Stomach (tissue), 9 donors: ENCODE results near the gene BICRA. TPM values are rescaled to one million over a fixed set of nuclear protein-coding genes. Genes with fewer than 3 reads are reported as not detected.

Experiments
- DNase-seq, 2 donors: peaks; one replicate each; pipeline versions ENCODE4 v3.0.0 to v3.0.0-alpha.2; 2013 to 2019
- H3K27ac ChIP-seq, 5 donors: fragments of 200-600 bp in 4 of 5; sonication (generic) in 4 of 5; one replicate each; pipeline ENCODE4 v1.5.1; 2013 to 2019; ENCODE audit warnings: mild to moderate bottlenecking in 1 of 5, moderate library complexity in 1 of 5
- H3K27me3 ChIP-seq, 3 donors: fragments of 200-600 bp; sonication (generic); one replicate each; pipeline ENCODE4 v1.5.1; 2017 to 2019; ENCODE audit warnings: mixed run types in 1 of 3
- H3K36me3 ChIP-seq, 4 donors: fragments of 200-600 bp; sonication (generic); 1 replicate in 3 of 4; 2 replicates in 1 of 4; pipeline ENCODE4 v1.5.1; 2016 to 2019
- H3K4me1 ChIP-seq, 4 donors: fragments of 200-600 bp; sonication (generic); one replicate each; pipeline ENCODE4 v1.5.1; 2016 to 2019
- H3K4me3 ChIP-seq, 4 donors: fragments of 200-600 bp; sonication (generic) in 3 of 4; one replicate each; pipeline ENCODE4 v1.5.1; 2016 to 2019; ENCODE audit warnings: mild to moderate bottlenecking in 1 of 4
- H3K9me3 ChIP-seq, 4 donors: fragments of 200-600 bp; sonication (generic); one replicate each; pipeline ENCODE4 v1.5.1; 2016 to 2019
- CTCF ChIP-seq, 7 experiments: fragments of 450-650 bp in 4 of 7; fragments of 200-600 bp in 3 of 7; sonication (generic) in 3 of 7; IDR thresholded peaks; one replicate each; pipeline ENCODE4 v1.5.1; 2016 to 2019; ENCODE audit warnings: antibody characterized with exemption in 7 of 7, control low read depth in 2 of 7, mild to moderate bottlenecking in 1 of 7
- EP300 ChIP-seq: sonication (generic); formaldehyde crosslinking; IDR thresholded peaks from one replicate; pipeline ENCODE4 v1.6.1; 2017; ENCODE audit warnings: antibody characterized with exemption
- POLR2A ChIP-seq, 4 donors: fragments of 450-650 bp; IDR thresholded peaks; one replicate each; pipeline ENCODE4 v1.6.1; 2016; ENCODE audit warnings: antibody characterized with exemption in 4 of 4, control low read depth in 2 of 4, mild to moderate bottlenecking in 1 of 4, moderate library complexity in 1 of 4
- POLR2AphosphoS5 ChIP-seq, 3 donors: sonication (generic); formaldehyde crosslinking; IDR thresholded peaks; one replicate each; pipeline ENCODE4 v1.6.1; 2016; ENCODE audit warnings: antibody characterized with exemption in 3 of 3
- WGBS, 5 donors: extraction: QIAGEN DNeasy Blood & Tissue Kit in 3 of 5; methylation state at CpG; one replicate each; pipeline versions ENCODE4 v1.1.5 to v1.1.7; 2013 to 2018; 5-methylcytosine and 5-hydroxymethylcytosine counted together
- intact Hi-C: fragments of 100-400 bp; cut with DNase I; formaldehyde crosslinking; loops from one replicate; pipeline ENCODE4 v1.15.1; 2023; ENCODE audit warnings: low total_unique reads
- polyA plus RNA-seq, 3 donors: library from polyadenylated mRNA; stranded (reverse); fragments of 200-250 nt; gene quantifications; one replicate each; pipeline ENCODE4 v1.2.3, GENCODE V29; 2013
- total RNA-seq, 5 donors: library from RNA; depleted of rRNA; stranded (reverse); fragments of >200 nt; gene quantifications; one replicate each; pipeline versions ENCODE4 v1.1.0 to v1.2.3, GENCODE V29; 2014 to 2016
- donor health status: healthy with polysubstance abuse.
- donor health status: Bipolar disorder and iron deficiency.
- donor health status: healthy.

The BICRA gene
- total and polyA plus RNA-seq, 8 donors, result 2.7 to 13.4 (median 9.5) TPM

DNA sequence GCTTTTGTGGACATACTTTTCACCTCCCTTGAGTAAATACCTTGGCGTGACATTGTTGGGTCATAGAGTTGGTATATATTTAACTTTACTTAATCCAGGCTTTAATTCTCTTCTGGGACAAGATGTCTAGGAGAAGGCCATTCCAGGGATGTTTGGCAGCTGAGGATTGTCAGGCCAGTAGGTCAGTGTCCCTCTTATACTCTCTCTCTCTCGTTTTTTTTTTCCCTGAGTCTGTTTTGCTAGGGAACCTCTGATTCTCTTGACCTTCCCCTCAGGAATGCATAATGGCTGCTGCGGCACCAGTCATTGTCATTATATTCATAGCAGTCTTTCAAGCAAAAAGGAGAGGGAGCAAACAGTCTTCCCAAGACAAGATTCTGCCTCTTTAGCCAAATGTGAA is 48.8 kb downstream of the BICRA start:
- H3K27me3 ChIP-seq, result no peaks in the 10 kb centered on the region
- peaks cover 0 to 7% (median 3%) of the 10 kb centered on the region in 4 donors for H3K36me3 ChIP-seq
- TF ChIP-seq POLR2AphosphoS5 (IDR thresholded peaks at IDR 0.05) (no peak), CTCF (IDR thresholded peaks at IDR 0.05) (no peak), POLR2A (IDR thresholded peaks at IDR 0.05) (no peak), EP300 (no peak)
- DNase-seq, result no peak
- peaks cover 35 to 63% (median 50%) of the 10 kb centered on the region in 4 donors for H3K4me1 ChIP-seq
- peak overlapping the region in 4 of 5 donors; percentile 59 to 98 (median 70) for H3K27ac ChIP-seq
- H3K4me3 ChIP-seq, result no peak overlapping the region
- WGBS, 5 donors, result 54 to 74% (median 65%) methylated on average over 3 of the region's 3 CpGs
- intact Hi-C loops, result no loop called here
- H3K9me3 ChIP-seq, result no peaks in the 10 kb centered on the region

- H3K9me3 ChIP-seq, result no peaks in the 10 kb centered on the region
- DNase-seq, result peak; percentile 39 to 82
- peaks cover 42 to 71% (median 59%) of the 10 kb centered on the region in 4 donors for H3K4me1 ChIP-seq
- H3K27me3 ChIP-seq, result no peaks in the 10 kb centered on the region
- WGBS, 5 donors, result 41 to 60% (median 52%) methylated on average over 24 of the region's 24 CpGs
- intact Hi-C loops, result no loop called here
- H3K36me3 ChIP-seq, result peaks cover 0 to 4% (median under 1%) of the 10 kb centered on the region in 4 donors
- no peak for TF ChIP-seq POLR2A (IDR thresholded peaks at IDR 0.05)
- TF ChIP-seq EP300, result no peak
- TF ChIP-seq POLR2AphosphoS5 (IDR thresholded peaks at IDR 0.05), result peak in 1 of 3 donors; percentile 42
- H3K27ac ChIP-seq, result peak overlapping the region; percentile 51 to 98 (median 67)
- H3K4me3 ChIP-seq, result no peak overlapping the region
Measured at GRCh38 chr19:47658431-47659348, 49.8 kb downstream of the BICRA start.

GRCh38 chr19:47660435-47660832 is 51.5 kb downstream of the BICRA start:
- Histone ChIP-seq H3K27ac (peak overlapping the region in 4 of 5 donors; percentile 47 to 98 (median 76)), H3K4me3 (no peak overlapping the region), H3K4me1 (peaks cover 51 to 89% (median 76%) of the 10 kb centered on the region in 4 donors), H3K27me3 (no peaks in the 10 kb centered on the region), H3K9me3 (no peaks in the 10 kb centered on the region), H3K36me3 (no peaks in the 10 kb centered on the region)
- 53 to 83% (median 62%) methylated on average over 6 of the region's 6 CpGs for WGBS, 5 donors
- TF ChIP-seq CTCF (IDR thresholded peaks at IDR 0.05) (no peak), EP300 (no peak), POLR2AphosphoS5 (IDR thresholded peaks at IDR 0.05) (peak in 1 of 3 donors; percentile 41)
- intact Hi-C loops, result no loop called here
- peak in 1 of 2 donors; percentile 73 for DNase-seq

DNA sequence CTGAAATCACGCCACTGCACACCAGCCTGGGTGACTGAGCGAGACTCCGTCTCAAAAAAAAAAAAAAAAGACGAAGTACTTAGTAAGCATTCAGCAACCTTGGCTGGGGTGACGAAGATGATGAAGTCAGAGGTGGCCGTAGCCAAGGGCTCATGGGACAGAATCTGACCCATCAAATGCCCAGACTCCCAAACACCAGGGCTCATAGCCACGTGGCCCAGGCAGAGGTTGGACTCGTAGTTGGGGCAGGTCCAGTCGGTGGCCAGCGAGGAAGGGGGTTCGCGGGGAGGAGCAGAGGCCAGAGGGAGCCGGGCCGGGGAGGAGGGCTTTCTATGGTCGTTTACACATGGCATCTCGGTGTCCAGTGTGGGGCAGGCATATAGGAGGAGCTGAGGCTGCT is 52.2 kb downstream of the BICRA start:
- no peaks in the 10 kb centered on the region for H3K27me3 ChIP-seq
- 81 to 91% (median 89%) methylated on average over 15 to 16 of the region's 16 CpGs for WGBS, 5 donors

More for the DNA sequence above, 52.2 kb downstream of the BICRA start:
- H3K4me3 ChIP-seq, result no peak overlapping the region
- intact Hi-C loops, result no loop called here
- peak overlapping the region in 4 of 5 donors; percentile 92 to 98 (median 96) for H3K27ac ChIP-seq
- peaks cover 55 to 96% (median 82%) of the 10 kb centered on the region in 4 donors for H3K4me1 ChIP-seq
- no peak for TF ChIP-seq CTCF (IDR thresholded peaks at IDR 0.05)
- no peak for TF ChIP-seq POLR2AphosphoS5 (IDR thresholded peaks at IDR 0.05)
- no peak for TF ChIP-seq EP300
- TF ChIP-seq POLR2A (IDR thresholded peaks at IDR 0.05), result no peak
- H3K36me3 ChIP-seq, result no peaks in the 10 kb centered on the region
- H3K9me3 ChIP-seq, result no peaks in the 10 kb centered on the region
- DNase-seq, result no peak
